GM18907 (cell line): Measurements from ENCODE around the gene NEU2.
A peak's percentile ranks its signal among the peaks of the same experiment; 100 is the strongest.
"Not testable (repeated sequence)": the region's sequence is repeated elsewhere in the genome, so short reads cannot be mapped to it uniquely, and the experiment has no call there.

Experiments used
- ATAC-seq: cut with Tn5 transposase; IDR thresholded peaks from one replicate; pipeline ENCODE4 v1.9.1; 2021; ENCODE audit warnings: mild to moderate bottlenecking, moderate library complexity; ENCODE audit not compliant: unreplicated experiment

The NEU2 gene

DNA sequence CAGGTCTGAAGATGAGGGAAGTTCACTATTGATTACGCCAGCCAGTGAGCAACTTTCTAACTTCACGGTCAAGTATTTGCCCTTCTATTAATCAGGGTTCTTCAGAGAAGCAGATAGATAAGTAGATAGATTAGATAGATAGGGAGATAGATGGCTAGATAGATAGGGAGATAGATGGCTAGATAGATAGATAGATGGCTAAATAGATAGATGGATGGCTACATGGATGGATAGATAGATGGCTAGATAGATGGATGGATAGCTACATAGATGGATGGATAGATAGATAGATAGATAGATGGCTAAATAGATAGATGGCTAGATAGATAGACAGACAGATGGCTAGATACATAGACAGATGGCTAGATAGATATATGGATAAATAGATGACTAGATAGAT is 22.9 kb downstream of the NEU2 start:
- ATAC-seq: no peak

GRCh38 chr2:233056961-233057605 is 24.6 kb downstream of the NEU2 start:
- ATAC-seq: no peak

DNA sequence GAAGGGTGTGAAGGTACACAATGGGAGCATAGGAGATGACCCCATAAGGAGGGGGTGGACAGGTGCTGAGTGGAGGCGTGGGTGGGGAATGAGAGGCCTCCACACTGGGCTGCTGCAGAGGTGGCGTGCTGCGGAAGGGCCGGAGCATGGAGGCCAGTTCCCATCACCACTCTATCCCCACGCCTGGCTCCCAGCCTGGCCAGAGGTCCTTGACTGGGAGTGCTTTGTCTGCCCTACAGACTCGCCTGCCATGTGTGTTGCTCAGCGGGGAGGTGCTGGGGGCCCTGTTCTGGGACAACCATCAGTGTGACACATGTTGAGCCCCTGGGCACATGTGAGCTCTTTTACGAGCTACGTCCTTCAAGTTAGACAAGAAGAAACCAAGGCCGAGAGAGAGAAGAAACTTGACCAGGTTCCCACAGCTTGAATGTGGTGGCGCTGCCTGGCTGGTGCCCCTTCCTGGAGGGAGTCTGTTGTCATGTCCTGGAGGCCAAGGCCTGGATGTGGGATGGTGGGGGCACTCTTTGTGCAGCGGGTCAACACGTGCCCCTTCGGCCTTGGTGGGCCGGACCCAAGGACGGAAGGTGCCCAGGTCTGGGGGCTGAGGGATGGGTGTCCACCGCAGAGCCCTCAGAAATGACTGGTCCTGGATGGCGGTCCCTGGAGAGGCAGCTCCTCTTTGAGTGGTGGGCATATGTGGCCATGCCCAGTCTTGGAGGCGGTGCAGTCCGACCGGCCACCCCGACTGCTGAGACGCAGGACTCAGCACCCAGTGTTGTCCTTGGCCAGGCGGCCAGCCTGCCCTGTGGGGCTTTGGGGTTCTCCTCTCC is 26.5 kb downstream of the NEU2 start:
- no peak for ATAC-seq

DNA sequence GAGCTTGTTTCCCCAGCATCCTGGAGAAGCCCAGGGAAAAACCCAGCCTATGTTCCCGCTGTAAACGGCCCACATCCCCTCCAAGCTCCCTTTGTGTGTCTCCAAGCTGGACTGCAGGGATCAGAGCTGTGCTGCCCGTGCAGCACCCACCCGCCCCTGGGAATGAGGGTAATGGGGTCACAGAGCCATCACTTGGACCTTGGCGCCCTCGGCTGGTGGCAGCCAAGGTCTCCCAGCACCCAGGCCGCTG is 27.0 kb downstream of the NEU2 start:
- ATAC-seq: no peak

DNA sequence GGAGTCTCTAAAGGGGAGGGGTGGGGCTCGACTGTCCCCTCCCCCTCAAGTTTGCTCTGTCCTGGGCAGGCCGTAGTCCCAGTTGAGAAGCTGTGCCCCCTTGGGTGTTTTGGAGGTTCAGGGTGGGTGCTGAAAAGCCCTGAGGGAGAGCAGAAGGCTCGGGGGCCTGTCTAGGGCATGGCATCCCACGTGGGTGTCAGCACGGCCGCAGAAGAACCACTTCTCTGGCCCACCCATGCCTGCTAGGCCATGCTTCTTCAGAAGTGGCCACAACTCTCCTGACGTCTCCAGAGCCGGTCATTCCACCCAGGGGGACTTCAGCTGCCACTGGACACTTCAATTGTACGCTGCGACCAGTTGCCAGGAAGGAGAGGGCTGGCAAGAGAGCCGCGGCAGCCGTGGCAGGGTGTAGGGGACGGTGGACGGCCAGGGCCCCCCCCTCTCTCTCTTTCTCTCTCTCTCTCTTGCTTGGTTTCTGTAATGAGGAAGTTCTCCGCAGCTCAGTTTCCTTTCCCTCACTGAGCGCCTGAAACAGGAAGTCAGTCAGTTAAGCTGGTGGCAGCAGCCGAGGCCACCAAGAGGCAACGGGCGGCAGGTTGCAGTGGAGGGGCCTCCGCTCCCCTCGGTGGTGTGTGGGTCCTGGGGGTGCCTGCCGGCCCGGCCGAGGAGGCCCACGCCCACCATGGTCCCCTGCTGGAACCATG is 27.5 kb downstream of the NEU2 start, which contains the start of gene INPP5D:
INPP5D (plus strand) TSS at position 546 of the 704 bp plus-strand sequence; CDS start at position 683, 137 bp downstream.
- peak; percentile 54 for ATAC-seq

DNA sequence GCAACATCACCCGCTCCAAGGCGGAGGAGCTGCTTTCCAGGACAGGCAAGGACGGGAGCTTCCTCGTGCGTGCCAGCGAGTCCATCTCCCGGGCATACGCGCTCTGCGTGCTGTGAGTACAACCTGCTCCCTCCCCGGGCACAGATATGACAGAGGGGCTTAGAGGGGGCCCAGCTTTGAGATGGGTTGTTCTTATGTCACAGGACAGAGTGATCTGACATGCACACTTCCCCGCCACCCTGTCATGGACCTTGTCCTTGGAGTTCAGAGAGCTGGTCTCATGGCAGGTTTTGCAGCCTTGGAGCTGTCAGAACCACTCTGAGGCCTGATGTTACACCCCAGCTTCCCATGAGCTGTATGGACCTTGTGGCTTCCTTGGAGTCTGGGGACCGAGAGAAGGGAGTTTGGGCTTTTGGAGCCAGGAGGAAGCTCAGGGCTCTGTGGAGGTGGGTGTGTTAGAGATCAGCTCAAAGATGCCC is 28.1 kb downstream of the NEU2 start:
- peak; percentile 0 for ATAC-seq

- ATAC-seq: peak; percentile 18
These were observed 28.6 kb downstream of the NEU2 start for GRCh38 chr2:233060980-233061590.

GRCh38 chr2:233061591-233062450 is 29.3 kb downstream of the NEU2 start:
- peak; percentile 25 for ATAC-seq

GRCh38 chr2:233062451-233062850 is 30.0 kb downstream of the NEU2 start:
- no peak for ATAC-seq

DNA sequence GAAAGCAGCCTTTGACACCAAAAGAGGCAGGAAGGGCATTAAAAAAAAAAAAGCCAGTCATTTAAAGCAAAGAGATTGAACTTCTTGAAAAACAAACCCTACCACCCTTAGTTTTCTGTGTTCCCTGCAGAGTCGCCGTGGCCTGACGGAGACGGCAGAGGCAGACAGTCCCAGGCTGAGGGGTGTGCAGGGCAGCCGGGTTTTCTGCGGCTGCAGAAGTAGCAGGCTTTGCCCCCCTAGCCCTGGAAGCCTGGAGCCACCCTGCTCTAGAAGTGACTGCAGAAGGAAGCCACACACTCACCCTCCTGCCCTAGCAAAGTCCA is 30.4 kb downstream of the NEU2 start:
- no peak for ATAC-seq

- peak; percentile 48 for ATAC-seq
These were observed 30.9 kb downstream of the NEU2 start for GRCh38 chr2:233063269-233063975.

- ATAC-seq: no peak
These were observed 31.5 kb downstream of the NEU2 start for GRCh38 chr2:233063976-233064411.

DNA sequence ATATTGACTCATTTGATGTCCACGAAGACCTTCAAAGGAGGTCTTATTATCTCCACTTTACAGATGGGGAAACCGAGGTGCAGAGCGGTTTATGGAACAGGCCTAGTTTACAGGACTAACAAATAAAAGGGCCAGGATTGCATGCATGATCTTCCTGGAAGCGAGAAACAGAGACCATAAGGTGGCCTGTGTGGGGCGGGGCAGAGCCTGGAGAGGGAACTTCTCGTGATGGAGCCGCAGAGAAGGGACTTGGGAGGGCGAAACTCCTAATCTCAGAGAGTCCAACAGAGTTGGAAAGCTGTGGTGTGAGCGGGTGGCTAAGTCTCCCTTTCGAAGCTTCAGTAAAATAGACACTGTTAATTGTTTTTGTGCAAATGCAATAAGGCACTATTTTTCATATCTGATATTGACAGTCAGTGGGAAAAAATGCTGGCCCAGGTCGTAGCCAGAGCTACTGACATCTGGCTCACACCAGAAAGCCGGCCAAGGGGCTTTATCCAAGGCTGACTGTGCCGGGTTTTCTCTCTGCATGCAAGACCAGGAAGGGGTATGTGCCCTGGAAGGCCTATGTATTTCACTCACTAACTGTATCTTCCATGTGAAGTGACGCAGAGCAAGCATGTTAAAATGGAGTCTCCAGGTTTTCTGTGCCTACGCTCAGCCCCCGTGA is 32.2 kb downstream of the NEU2 start:
- no peak for ATAC-seq

- ATAC-seq: not testable (repeated sequence)
These were observed 32.7 kb downstream of the NEU2 start for GRCh38 chr2:233065200-233065589.

- ATAC-seq: no peak
These were observed 33.5 kb downstream of the NEU2 start for GRCh38 chr2:233065954-233066470.

GRCh38 chr2:233068762-233069418 is 36.4 kb downstream of the NEU2 start:
- no peak for ATAC-seq

- ATAC-seq: no peak
These were observed 40.4 kb downstream of the NEU2 start for GRCh38 chr2:233072838-233073237.

- ATAC-seq: no peak
These were observed 41.6 kb downstream of the NEU2 start for GRCh38 chr2:233074106-233074505.
